Cardiac fibroblast (primary cell): ENCODE results near the gene SLC25A13.

ENCODE experiments used
- DNase-seq, 2 donors: peaks; one replicate each; pipeline versions ENCODE4 v3.0.0 to v3.0.0-alpha.2; 2010; ENCODE audit warnings: low read depth in 2 of 2
- H3K4me3 ChIP-seq, 2 donors: replicated peaks in 1 of 2; 1 replicate in 1 of 2; 2 replicates in 1 of 2; pipeline ENCODE4 v1.5.1; 2011; ENCODE audit warnings: low read depth in 2 of 2, low read length in 2 of 2, mild to moderate bottlenecking in 2 of 2, moderate library complexity in 1 of 2
- TF ChIP-seq, protein P1 (sequence below): IDR thresholded peaks from one replicate; pipeline ENCODE4 v1.5.1; 2011; ENCODE audit warnings: low read depth, mild to moderate bottlenecking, low read length, inconsistent platforms

Gene SLC25A13

GRCh38 chr7:96246919-96247318 is 75.0 kb downstream of the SLC25A13 start:
- TF ChIP-seq, protein P1, sequence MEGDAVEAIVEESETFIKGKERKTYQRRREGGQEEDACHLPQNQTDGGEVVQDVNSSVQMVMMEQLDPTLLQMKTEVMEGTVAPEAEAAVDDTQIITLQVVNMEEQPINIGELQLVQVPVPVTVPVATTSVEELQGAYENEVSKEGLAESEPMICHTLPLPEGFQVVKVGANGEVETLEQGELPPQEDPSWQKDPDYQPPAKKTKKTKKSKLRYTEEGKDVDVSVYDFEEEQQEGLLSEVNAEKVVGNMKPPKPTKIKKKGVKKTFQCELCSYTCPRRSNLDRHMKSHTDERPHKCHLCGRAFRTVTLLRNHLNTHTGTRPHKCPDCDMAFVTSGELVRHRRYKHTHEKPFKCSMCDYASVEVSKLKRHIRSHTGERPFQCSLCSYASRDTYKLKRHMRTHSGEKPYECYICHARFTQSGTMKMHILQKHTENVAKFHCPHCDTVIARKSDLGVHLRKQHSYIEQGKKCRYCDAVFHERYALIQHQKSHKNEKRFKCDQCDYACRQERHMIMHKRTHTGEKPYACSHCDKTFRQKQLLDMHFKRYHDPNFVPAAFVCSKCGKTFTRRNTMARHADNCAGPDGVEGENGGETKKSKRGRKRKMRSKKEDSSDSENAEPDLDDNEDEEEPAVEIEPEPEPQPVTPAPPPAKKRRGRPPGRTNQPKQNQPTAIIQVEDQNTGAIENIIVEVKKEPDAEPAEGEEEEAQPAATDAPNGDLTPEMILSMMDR, result no peak
- H3K4me3 ChIP-seq, result no peak overlapping the region
- DNase-seq, result no peak

DNA sequence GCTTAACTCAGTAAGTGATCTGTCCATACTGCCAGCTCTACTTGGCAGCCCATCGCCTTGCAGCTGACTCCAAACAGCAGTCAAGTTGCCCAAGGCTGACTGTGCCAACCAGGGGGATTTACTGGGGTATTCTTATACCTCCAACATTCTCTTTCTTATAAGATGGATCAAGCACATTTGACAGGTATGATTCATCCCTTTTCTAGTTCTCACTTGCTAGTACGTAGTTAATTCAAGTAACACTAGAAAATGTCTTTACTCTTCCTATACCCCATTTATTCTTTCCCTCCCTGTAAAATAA is 77.0 kb downstream of the SLC25A13 start:
- H3K4me3 ChIP-seq, result no peak overlapping the region
- TF ChIP-seq, protein P1, result no peak
- DNase-seq, result no peak

DNA sequence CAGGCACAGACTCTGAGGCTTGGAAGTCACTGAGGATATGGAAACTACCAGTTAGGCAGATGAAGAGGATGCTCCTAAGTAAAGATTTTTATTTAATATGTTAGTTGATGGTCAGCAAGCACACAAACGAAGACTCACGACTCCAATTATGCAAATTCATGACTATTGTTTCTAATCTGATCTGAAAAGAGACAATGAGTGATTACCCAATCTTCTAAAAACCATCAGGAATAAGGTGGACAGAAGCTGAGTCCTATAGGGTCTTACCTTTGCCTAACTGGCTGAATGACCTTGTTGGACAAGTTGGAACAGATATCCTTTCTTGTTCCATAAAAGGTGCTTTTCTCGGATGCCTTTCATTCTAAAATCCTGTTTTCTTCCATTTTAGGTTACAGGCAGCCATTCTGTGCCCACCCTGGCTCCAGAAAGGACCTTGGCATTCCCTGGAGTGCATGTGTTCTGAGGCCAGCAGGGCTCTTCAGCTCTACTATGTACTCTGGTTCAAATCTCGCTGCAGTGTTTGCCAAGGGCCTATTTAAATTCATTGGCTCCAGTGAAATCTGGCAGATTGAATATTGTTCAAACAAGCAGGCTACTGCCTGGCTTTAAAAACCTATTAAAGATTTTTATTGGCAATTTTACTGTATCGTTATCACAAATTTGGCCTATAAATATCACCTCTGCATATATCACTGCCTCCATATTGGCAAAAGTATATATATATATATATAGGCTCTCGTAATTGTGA is 77.5 kb downstream of the SLC25A13 start:
- no peak for DNase-seq
- TF ChIP-seq, protein P1, result no peak
- H3K4me3 ChIP-seq, result no peak overlapping the region

GRCh38 chr7:96243241-96243640 is 78.7 kb downstream of the SLC25A13 start:
- DNase-seq, result no peak
- no peak overlapping the region for H3K4me3 ChIP-seq
- TF ChIP-seq, protein P1, result no peak

DNA sequence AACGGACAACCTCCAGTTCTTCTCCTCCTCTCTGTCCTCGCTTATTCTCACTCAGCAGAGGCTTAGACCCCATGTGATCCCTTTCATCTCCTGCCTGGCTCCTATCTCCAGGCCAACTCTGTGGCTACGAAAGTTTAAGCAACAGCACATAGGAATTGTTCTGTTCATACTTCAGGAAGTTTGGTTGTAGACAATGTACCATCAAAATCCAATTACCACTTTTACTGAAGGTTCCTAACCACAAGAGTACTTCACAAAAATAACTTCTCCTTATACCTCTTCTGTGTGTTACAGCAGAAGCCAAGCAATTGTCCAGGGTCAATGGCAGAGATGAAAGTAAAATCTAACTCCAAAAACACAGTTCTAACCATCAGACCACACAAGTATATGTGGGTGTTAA is 80.0 kb downstream of the SLC25A13 start:
- no peak for DNase-seq
- TF ChIP-seq, protein P1, result no peak
- no peak overlapping the region for H3K4me3 ChIP-seq

DNA sequence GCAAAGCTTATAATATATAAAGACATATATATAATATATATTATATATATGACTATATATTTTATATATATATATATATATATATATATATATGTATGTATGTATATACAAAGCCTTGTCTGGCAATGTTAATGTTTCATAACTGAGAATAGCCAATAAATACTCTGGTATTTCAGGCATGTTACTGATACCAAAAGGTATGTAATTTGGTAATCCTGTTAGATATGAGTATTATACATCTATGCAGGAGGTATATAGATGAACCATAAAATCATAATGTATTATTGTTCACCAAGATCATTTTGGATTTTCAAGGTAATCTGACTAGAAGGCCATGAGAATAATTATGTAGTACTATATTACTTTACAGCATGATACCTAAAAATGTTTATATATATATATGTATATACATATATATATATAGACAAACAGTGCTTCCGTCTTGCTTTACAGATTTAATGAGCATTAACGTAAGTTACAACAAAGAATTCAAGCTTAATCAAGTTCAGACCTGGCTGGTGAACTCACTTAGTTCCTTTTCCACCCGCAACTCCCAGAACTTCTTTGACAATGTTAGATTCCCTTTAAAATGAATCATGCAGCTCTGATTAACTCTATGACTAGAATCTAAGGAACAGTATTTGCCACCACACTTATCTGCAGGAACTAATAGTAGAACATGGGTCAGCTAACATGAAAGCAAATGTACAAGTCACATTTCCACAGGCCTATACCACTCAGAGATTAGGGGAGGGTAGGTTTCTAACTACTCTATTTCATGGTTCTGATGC is 82.7 kb downstream of the SLC25A13 start:
- H3K4me3 ChIP-seq, result no peak overlapping the region
- DNase-seq, result peak; percentile 14 to 33
- TF ChIP-seq, protein P1, result no peak
